ENCODE data around the gene SLX9.

- TF ChIP-seq CTCF (IDR thresholded peaks at IDR 0.05) (no peak), EZH2 (IDR thresholded peaks at IDR 0.05; ENCODE audit: borderline replicate concordance, insufficient read depth, low read depth, low read length, poor library complexity, severe bottlenecking) (no peak)
These were observed 33.8 kb downstream of the SLX9 start for GRCh38 chr21:44973598-44973997.
